SK-N-SH (cell line): ENCODE data around the gene RAPGEF4. TPM values are rescaled to one million over a fixed set of nuclear protein-coding genes. Genes with fewer than 3 reads are reported as not detected.
A peak's percentile ranks its signal among the peaks of the same experiment; 100 is the strongest.

Experiments
- CTCF ChIA-PET: fragments of 300-600, 350-600 bp; formaldehyde crosslinking; extraction: SDS; loops from one replicate; lab custom pipeline; 2021; lab: Yijun Ruan, JAX
- POLR2A ChIA-PET: fragments of 350-600 bp; sonication (Branson Sonifier 250); formaldehyde crosslinking; extraction: SDS; loops from one replicate; lab custom pipeline; 2020; ENCODE audit warnings: antibody characterized with exemption, inconsistent platforms; lab: Yijun Ruan, JAX
- DNase-seq: peaks from one replicate; pipeline ENCODE4 v3.0.0; 2012
- H2AFZ ChIP-seq: fragments of 200-600 bp; sonication (generic); 2 replicates; pipeline ENCODE4 v1.8.1; 2016; ENCODE audit warnings: antibody characterized with exemption, mild to moderate bottlenecking, low read depth
- H3F3A ChIP-seq: fragments of 200-600 bp; sonication (generic); replicated peaks from 2 replicates; pipeline ENCODE3; 2016; ENCODE audit warnings: antibody characterized with exemption, mild to moderate bottlenecking; ENCODE audit not compliant: insufficient read depth
- H3K27ac ChIP-seq, 2 experiments: fragments of 200-500 bp in 1 of 2; fragments of 200-600 bp in 1 of 2; sonication (Bioruptor generic) in 1 of 2; sonication (generic), shearing (Covaris generic) in 1 of 2; 2 replicates each; pipeline versions ENCODE4 v1.5.1 to v1.6.1; 2014 to 2016; ENCODE audit warnings: low read depth in 2 of 2, inconsistent platforms in 1 of 2, low read length in 1 of 2, mild to moderate bottlenecking in 1 of 2, mixed read lengths in 1 of 2
- H3K27me3 ChIP-seq: fragments of 200-600 bp; sonication (generic), shearing (Covaris generic); 2 replicates; pipeline ENCODE4 v1.6.1; 2016; ENCODE audit warnings: mixed run types; ENCODE audit not compliant: insufficient read depth
- H3K36me3 ChIP-seq, 2 experiments: fragments of 200-500 bp in 1 of 2; fragments of 200-600 bp in 1 of 2; sonication (Bioruptor generic) in 1 of 2; sonication (generic) in 1 of 2; replicated peaks in 1 of 2; 2 replicates each; pipeline versions ENCODE3 to v1.5.1; 2014 to 2016; ENCODE audit warnings: low read length in 1 of 2, mild to moderate bottlenecking in 1 of 2; ENCODE audit not compliant: insufficient read depth in 2 of 2, control insufficient read depth in 1 of 2
- H3K4me1 ChIP-seq, 2 experiments: fragments of 200-500 bp in 1 of 2; fragments of 200-600 bp in 1 of 2; sonication (Bioruptor generic) in 1 of 2; sonication (generic), shearing (Covaris generic) in 1 of 2; 2 replicates each; pipeline versions ENCODE4 v1.5.1 to v1.6.1; 2014 to 2016; ENCODE audit warnings: low read depth in 1 of 2, low read length in 1 of 2, mixed run types in 1 of 2; ENCODE audit not compliant: insufficient read depth in 2 of 2, control insufficient read depth in 1 of 2
- H3K4me2 ChIP-seq: fragments of 200-600 bp; sonication (generic), shearing (Covaris generic); 2 replicates; pipeline ENCODE4 v1.6.1; 2017; ENCODE audit warnings: mixed run types
- H3K4me3 ChIP-seq, 2 experiments: fragments of 200-500 bp in 1 of 2; fragments of 200-600 bp in 1 of 2; sonication (Bioruptor generic) in 1 of 2; sonication (generic), shearing (Covaris generic) in 1 of 2; 2 replicates each; pipeline versions ENCODE4 v1.5.1 to v1.8.1; 2014 to 2016; ENCODE audit warnings: low read depth in 2 of 2, inconsistent platforms in 1 of 2, low read length in 1 of 2, mild to moderate bottlenecking in 1 of 2, mixed read lengths in 1 of 2, moderate library complexity in 1 of 2
- H3K79me2 ChIP-seq: fragments of 200-600 bp; sonication (generic); 2 replicates; pipeline ENCODE4 v1.8.1; 2017; ENCODE audit warnings: mild to moderate bottlenecking; ENCODE audit not compliant: insufficient read depth
- H3K9ac ChIP-seq: fragments of 200-600 bp; sonication (generic); 2 replicates; pipeline ENCODE4 v1.6.1; 2017; ENCODE audit warnings: mixed run types
- H3K9me2 ChIP-seq: fragments of 200-600 bp; sonication (generic); 2 replicates; pipeline ENCODE4 v1.6.1; 2017; ENCODE audit warnings: mixed run types
- H3K9me3 ChIP-seq: fragments of 200-600 bp; sonication (generic); 2 replicates; pipeline ENCODE4 v1.6.1; 2017; ENCODE audit warnings: mixed run types, mild to moderate bottlenecking, moderate library complexity
- H4K20me1 ChIP-seq: fragments of 200-600 bp; sonication (generic); 2 replicates; pipeline ENCODE4 v1.6.1; 2017; ENCODE audit warnings: mild to moderate bottlenecking, mixed run types; ENCODE audit not compliant: insufficient read depth
- CHD2 ChIP-seq: fragments of 150-350 bp; IDR thresholded peaks from 2 replicates; pipeline ENCODE4 v1.6.1; 2018; ENCODE audit warnings: low read length; ENCODE audit not compliant: partially characterized antibody
- ELF1 ChIP-seq: IDR thresholded peaks from 2 replicates; pipeline ENCODE4 v1.4.0; 2012
- EP300 ChIP-seq, 2 experiments: IDR thresholded peaks; 2 replicates each; pipeline versions ENCODE4 v1.4.0 to v1.6.1; 2012; ENCODE audit warnings: borderline replicate concordance in 1 of 2, low read depth in 1 of 2, low read length in 1 of 2
- EZH2phosphoT487 ChIP-seq: fragments of 200-600 bp; sonication (generic); IDR thresholded peaks from 2 replicates; pipeline ENCODE4 v1.6.1; 2017; ENCODE audit warnings: low read depth, mixed run types, mild to moderate bottlenecking, antibody characterized with exemption, moderate library complexity, borderline replicate concordance
- FOXJ3 ChIP-seq: sonication (generic); formaldehyde crosslinking; IDR thresholded peaks from 2 replicates; pipeline ENCODE4 v1.5.1; 2020; ENCODE audit warnings: mild to moderate bottlenecking, missing genetic modification reagents
- FOXM1 ChIP-seq: IDR thresholded peaks from 2 replicates; pipeline ENCODE4 v1.4.0; 2012; ENCODE audit warnings: low read depth, mild to moderate bottlenecking
- IRF3 ChIP-seq: fragments of 150-350 bp; IDR thresholded peaks from 2 replicates; pipeline ENCODE4 v1.6.1; 2016; ENCODE audit warnings: mild to moderate bottlenecking, low read depth, low read length
- MEF2A ChIP-seq: IDR thresholded peaks from 2 replicates; pipeline ENCODE4 v1.4.0; 2012; ENCODE audit warnings: low read depth, borderline replicate concordance
- MXI1 ChIP-seq: IDR thresholded peaks from 2 replicates; pipeline ENCODE4 v1.6.1; 2012; ENCODE audit warnings: mild to moderate bottlenecking, low read depth, low read length, improper control_type of control experiment
- NRF1 ChIP-seq: IDR thresholded peaks from 2 replicates; pipeline ENCODE4 v1.6.1; 2012; ENCODE audit warnings: low read depth, mild to moderate bottlenecking, low read length
- RAD21 ChIP-seq: IDR thresholded peaks from 2 replicates; pipeline ENCODE4 v1.6.1; 2012; ENCODE audit warnings: mild to moderate bottlenecking, low read length
- SMC3 ChIP-seq: IDR thresholded peaks from 2 replicates; pipeline ENCODE4 v1.6.1; 2012; ENCODE audit warnings: low read depth, low read length, improper control_type of control experiment
- TCF12 ChIP-seq: IDR thresholded peaks from 2 replicates; pipeline ENCODE4 v1.4.0; 2012
- ZBTB33 ChIP-seq: IDR thresholded peaks from 2 replicates; pipeline ENCODE4 v1.4.0; 2012; ENCODE audit warnings: low read depth, borderline replicate concordance
- WGBS: methylation state at CpG from one replicate; pipeline ENCODE4 v1.1.6; 2017; ENCODE audit warnings: low lambda C conversion rate; 5-methylcytosine and 5-hydroxymethylcytosine counted together
- polyA plus RNA-seq, 3 experiments: library from polyadenylated mRNA; depleted of rRNA; stranded (reverse); fragments of >200 nt; gene quantifications; 2 replicates each; pipeline ENCODE4 v1.2.3, GENCODE V29; 2012
- TF ChIP-seq, protein P1 (sequence below): fragments of 200-600 bp; sonication (generic); IDR thresholded peaks from 2 replicates; pipeline ENCODE4 v1.6.1; 2017; ENCODE audit warnings: antibody characterized with exemption, mild to moderate bottlenecking, moderate library complexity
- TF ChIP-seq, protein P2 (sequence below): IDR thresholded peaks from 2 replicates; pipeline ENCODE4 v1.6.1; 2012; ENCODE audit warnings: mild to moderate bottlenecking, low read depth, low read length, moderate library complexity

Gene RAPGEF4
- polyA plus RNA-seq, 1 of the 3 experiments (the other 2 are of a cell fraction), result 0.30 TPM

- H4K20me1 ChIP-seq, result no peaks in the 10 kb centered on the region
- H3K79me2 ChIP-seq, result no peaks in the 10 kb centered on the region
- H3K4me1 ChIP-seq, result peaks cover 0 to 2% of the 10 kb centered on the region in 2 experiments; a peak in 1 of 4 replicates
- no peaks in the 10 kb centered on the region for H3K36me3 ChIP-seq
- WGBS, result 47% methylated on average over 9 of the region's 9 CpGs
- H3F3A ChIP-seq, result no peaks in the 10 kb centered on the region
- POLR2A ChIA-PET, result no interaction called here
- no peak overlapping the region for H3K27ac ChIP-seq
- H3K4me3 ChIP-seq, result no peak overlapping the region
- H3K4me2 ChIP-seq, result no peak overlapping the region
- no peaks in the 10 kb centered on the region for H3K9me2 ChIP-seq
- H3K9ac ChIP-seq, result no peak overlapping the region
- no peaks in the 10 kb centered on the region for H3K27me3 ChIP-seq
- CTCF ChIA-PET, result interaction anchor here (0.9 to 3.6 kb wide), 9 partner anchors 8 to 381 kb away, joined by 3 to 22 read pairs (median 5); no protein-coding TSS in a partner anchor
- TF ChIP-seq EP300 (IDR thresholded peaks at IDR 0.05; ENCODE audit: borderline replicate concordance in 1 of 2, low read depth in 1 of 2, low read length in 1 of 2), result no peak
- TF ChIP-seq MXI1, result no peak
- TF ChIP-seq, protein P1, sequence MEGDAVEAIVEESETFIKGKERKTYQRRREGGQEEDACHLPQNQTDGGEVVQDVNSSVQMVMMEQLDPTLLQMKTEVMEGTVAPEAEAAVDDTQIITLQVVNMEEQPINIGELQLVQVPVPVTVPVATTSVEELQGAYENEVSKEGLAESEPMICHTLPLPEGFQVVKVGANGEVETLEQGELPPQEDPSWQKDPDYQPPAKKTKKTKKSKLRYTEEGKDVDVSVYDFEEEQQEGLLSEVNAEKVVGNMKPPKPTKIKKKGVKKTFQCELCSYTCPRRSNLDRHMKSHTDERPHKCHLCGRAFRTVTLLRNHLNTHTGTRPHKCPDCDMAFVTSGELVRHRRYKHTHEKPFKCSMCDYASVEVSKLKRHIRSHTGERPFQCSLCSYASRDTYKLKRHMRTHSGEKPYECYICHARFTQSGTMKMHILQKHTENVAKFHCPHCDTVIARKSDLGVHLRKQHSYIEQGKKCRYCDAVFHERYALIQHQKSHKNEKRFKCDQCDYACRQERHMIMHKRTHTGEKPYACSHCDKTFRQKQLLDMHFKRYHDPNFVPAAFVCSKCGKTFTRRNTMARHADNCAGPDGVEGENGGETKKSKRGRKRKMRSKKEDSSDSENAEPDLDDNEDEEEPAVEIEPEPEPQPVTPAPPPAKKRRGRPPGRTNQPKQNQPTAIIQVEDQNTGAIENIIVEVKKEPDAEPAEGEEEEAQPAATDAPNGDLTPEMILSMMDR, result peak; percentile 54
- TF ChIP-seq CHD2, result no peak
- TF ChIP-seq SMC3, result peak; percentile 46; the same call in 1 of the 2 replicates
- TF ChIP-seq RAD21, result peak; percentile 41
- no peaks in the 10 kb centered on the region for H3K9me3 ChIP-seq
- no peak overlapping the region for H2AFZ ChIP-seq
- DNase-seq, result peak; percentile 30
Observed at GRCh38 chr2:173021939-173022371, 286.3 kb downstream of the RAPGEF4 start.

- ChIA-PET POLR2A (no interaction called here), CTCF (interaction anchor here (0.6 to 3.6 kb wide), 6 partner anchors 12 to 425 kb away, joined by 3 to 22 read pairs (median 4); no protein-coding TSS in a partner anchor)
- Histone ChIP-seq H3K9ac (no peak overlapping the region), H3K79me2 (no peaks in the 10 kb centered on the region), H3K9me3 (no peaks in the 10 kb centered on the region), H3K4me3 (no peak overlapping the region), H3K4me2 (no peak overlapping the region), H3K4me1 (peaks cover 2 to 6% of the 10 kb centered on the region in 2 experiments; a peak in 2 of 4 replicates), H3K36me3 (no peaks in the 10 kb centered on the region), H3K9me2 (no peaks in the 10 kb centered on the region), H2AFZ (no peak overlapping the region), H4K20me1 (no peaks in the 10 kb centered on the region), H3K27me3 (no peaks in the 10 kb centered on the region), H3K27ac (no peak overlapping the region), H3F3A (no peaks in the 10 kb centered on the region)
- no peak for DNase-seq
- WGBS, result 60% methylated on average over 5 of the region's 5 CpGs
- TF ChIP-seq ELF1 (no peak), ZBTB33 (no peak), MEF2A (no peak), FOXJ3 (no peak), NRF1 (no peak), MXI1 (no peak), TCF12 (no peak), EZH2phosphoT487 (no peak), FOXM1 (no peak), IRF3 (no peak)
- TF ChIP-seq, protein P1, result no peak
- TF ChIP-seq, protein P2, sequence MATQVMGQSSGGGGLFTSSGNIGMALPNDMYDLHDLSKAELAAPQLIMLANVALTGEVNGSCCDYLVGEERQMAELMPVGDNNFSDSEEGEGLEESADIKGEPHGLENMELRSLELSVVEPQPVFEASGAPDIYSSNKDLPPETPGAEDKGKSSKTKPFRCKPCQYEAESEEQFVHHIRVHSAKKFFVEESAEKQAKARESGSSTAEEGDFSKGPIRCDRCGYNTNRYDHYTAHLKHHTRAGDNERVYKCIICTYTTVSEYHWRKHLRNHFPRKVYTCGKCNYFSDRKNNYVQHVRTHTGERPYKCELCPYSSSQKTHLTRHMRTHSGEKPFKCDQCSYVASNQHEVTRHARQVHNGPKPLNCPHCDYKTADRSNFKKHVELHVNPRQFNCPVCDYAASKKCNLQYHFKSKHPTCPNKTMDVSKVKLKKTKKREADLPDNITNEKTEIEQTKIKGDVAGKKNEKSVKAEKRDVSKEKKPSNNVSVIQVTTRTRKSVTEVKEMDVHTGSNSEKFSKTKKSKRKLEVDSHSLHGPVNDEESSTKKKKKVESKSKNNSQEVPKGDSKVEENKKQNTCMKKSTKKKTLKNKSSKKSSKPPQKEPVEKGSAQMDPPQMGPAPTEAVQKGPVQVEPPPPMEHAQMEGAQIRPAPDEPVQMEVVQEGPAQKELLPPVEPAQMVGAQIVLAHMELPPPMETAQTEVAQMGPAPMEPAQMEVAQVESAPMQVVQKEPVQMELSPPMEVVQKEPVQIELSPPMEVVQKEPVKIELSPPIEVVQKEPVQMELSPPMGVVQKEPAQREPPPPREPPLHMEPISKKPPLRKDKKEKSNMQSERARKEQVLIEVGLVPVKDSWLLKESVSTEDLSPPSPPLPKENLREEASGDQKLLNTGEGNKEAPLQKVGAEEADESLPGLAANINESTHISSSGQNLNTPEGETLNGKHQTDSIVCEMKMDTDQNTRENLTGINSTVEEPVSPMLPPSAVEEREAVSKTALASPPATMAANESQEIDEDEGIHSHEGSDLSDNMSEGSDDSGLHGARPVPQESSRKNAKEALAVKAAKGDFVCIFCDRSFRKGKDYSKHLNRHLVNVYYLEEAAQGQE, result no peak
Observed at GRCh38 chr2:173023718-173024117, 288.1 kb downstream of the RAPGEF4 start.
